ENCODE results near the gene TSPAN9.

Gene TSPAN9

GRCh38 chr12:3313066-3313465 is 235.9 kb downstream of the TSPAN9 start:
- H4K20me1 ChIP-seq (ENCODE audit: control insufficient read depth, insufficient read depth, low read depth, low read length): peaks cover 4% of the 10 kb centered on the region; the same call in 1 of the 2 replicates
- no peaks in the 10 kb centered on the region for H3K4me1 ChIP-seq (ENCODE audit: control insufficient read depth, low read length)
- no peaks in the 10 kb centered on the region for H3K79me2 ChIP-seq (ENCODE audit: control insufficient read depth, low read length)
- H3K27me3 ChIP-seq (ENCODE audit: control insufficient read depth, low read length): no peaks in the 10 kb centered on the region; the same call in none of the 2 replicates
- no peak overlapping the region for H3K4me3 ChIP-seq (ENCODE audit: low read length)
- H3K9me3 ChIP-seq (ENCODE audit: control insufficient read depth, insufficient read depth, low read length): no peaks in the 10 kb centered on the region
- TF ChIP-seq EZH2phosphoT487 (IDR thresholded peaks at IDR 0.05; ENCODE audit: borderline replicate concordance, low read length): no peak
- TF ChIP-seq CTCF (IDR thresholded peaks at IDR 0.05; ENCODE audit: low read depth, low read length, poor library complexity, severe bottlenecking): no peak
- no peak overlapping the region for H3K4me2 ChIP-seq (ENCODE audit: low read length)
- no peak overlapping the region for H3K27ac ChIP-seq (ENCODE audit: low read depth, low read length)
- no peaks in the 10 kb centered on the region for H3F3A ChIP-seq (ENCODE audit: control insufficient read depth, insufficient read depth)
- H3K36me3 ChIP-seq (ENCODE audit: control insufficient read depth, low read length): no peaks in the 10 kb centered on the region
- no peaks in the 10 kb centered on the region for H3K9me2 ChIP-seq (replicated peaks; ENCODE audit: control insufficient read depth, low read length)

GRCh38 chr12:3313675-3314663 is 236.8 kb downstream of the TSPAN9 start:
- no peak overlapping the region for H3K4me3 ChIP-seq (ENCODE audit: low read length)

GRCh38 chr12:3315201-3315661 is 238.1 kb downstream of the TSPAN9 start:
- Histone ChIP-seq H3K79me2 (ENCODE audit: control insufficient read depth, low read length) (no peaks in the 10 kb centered on the region), H3K27me3 (ENCODE audit: control insufficient read depth, low read length) (no peaks in the 10 kb centered on the region; the same call in none of the 2 replicates), H3K36me3 (ENCODE audit: control insufficient read depth, low read length) (no peaks in the 10 kb centered on the region), H3K4me3 (ENCODE audit: low read length) (no peak overlapping the region), H3K4me1 (ENCODE audit: control insufficient read depth, low read length) (0 out of 2 replicates have a peak, but pooled peaks cover 3% of the 10 kb centered on the region), H3K4me2 (ENCODE audit: low read length) (no peak overlapping the region), H3K9me3 (ENCODE audit: control insufficient read depth, insufficient read depth, low read length) (no peaks in the 10 kb centered on the region), H3F3A (ENCODE audit: control insufficient read depth, insufficient read depth) (no peaks in the 10 kb centered on the region), H3K27ac (ENCODE audit: low read depth, low read length) (no peak overlapping the region), H3K9me2 (replicated peaks; ENCODE audit: control insufficient read depth, low read length) (no peaks in the 10 kb centered on the region), H4K20me1 (ENCODE audit: control insufficient read depth, insufficient read depth, low read depth, low read length) (peaks cover 4% of the 10 kb centered on the region; the same call in 1 of the 2 replicates)
- TF ChIP-seq CTCF (IDR thresholded peaks at IDR 0.05; ENCODE audit: low read depth, low read length, poor library complexity, severe bottlenecking) (no peak), EZH2phosphoT487 (IDR thresholded peaks at IDR 0.05; ENCODE audit: borderline replicate concordance, low read length) (no peak)

More at GRCh38 chr12:3313675-3314663, 236.8 kb downstream of the TSPAN9 start:
- no peaks in the 10 kb centered on the region; the same call in none of the 2 replicates for H3K27me3 ChIP-seq (ENCODE audit: control insufficient read depth, low read length)
- no peaks in the 10 kb centered on the region for H3K9me2 ChIP-seq (replicated peaks; ENCODE audit: control insufficient read depth, low read length)
- H3K4me1 ChIP-seq (ENCODE audit: control insufficient read depth, low read length): 0 out of 2 replicates have a peak, but pooled peaks cover 3% of the 10 kb centered on the region
- H3K27ac ChIP-seq (ENCODE audit: low read depth, low read length): no peak overlapping the region
- H3K9me3 ChIP-seq (ENCODE audit: control insufficient read depth, insufficient read depth, low read length): no peaks in the 10 kb centered on the region
- TF ChIP-seq CTCF (IDR thresholded peaks at IDR 0.05; ENCODE audit: low read depth, low read length, poor library complexity, severe bottlenecking): peak; percentile 52
- TF ChIP-seq EZH2phosphoT487 (IDR thresholded peaks at IDR 0.05; ENCODE audit: borderline replicate concordance, low read length): no peak
- H3K36me3 ChIP-seq (ENCODE audit: control insufficient read depth, low read length): no peaks in the 10 kb centered on the region
- no peaks in the 10 kb centered on the region for H3F3A ChIP-seq (ENCODE audit: control insufficient read depth, insufficient read depth)
- H3K79me2 ChIP-seq (ENCODE audit: control insufficient read depth, low read length): no peaks in the 10 kb centered on the region
- no peak overlapping the region for H3K4me2 ChIP-seq (ENCODE audit: low read length)
- H4K20me1 ChIP-seq (ENCODE audit: control insufficient read depth, insufficient read depth, low read depth, low read length): peaks cover 4% of the 10 kb centered on the region; the same call in 1 of the 2 replicates

Data from DOHH2 (cell line).